Left renal cortex interstitium (tissue), 4 donors: ENCODE results near the gene CACNA1D. TPM values are rescaled to one million over a fixed set of nuclear protein-coding genes. Genes with fewer than 3 reads are reported as not detected.

ENCODE experiments used
- DNase-seq, 4 donors: peaks; one replicate each; pipeline ENCODE4 v3.0.0-alpha.2; 2013; ENCODE audit warnings: low read depth in 4 of 4, low spot score in 2 of 4, missing footprints in 1 of 4
- polyA plus RNA-seq, 4 donors: library from polyadenylated mRNA; unstranded; fragments of 120-200 nt; gene quantifications; one replicate each; pipeline ENCODE4 v1.2.1, GENCODE V29; 2013; ENCODE audit not compliant: insufficient read length in 4 of 4

Gene CACNA1D
- polyA plus RNA-seq, 4 donors = 10.8 to 17.0 (median 13.3) TPM

DNA sequence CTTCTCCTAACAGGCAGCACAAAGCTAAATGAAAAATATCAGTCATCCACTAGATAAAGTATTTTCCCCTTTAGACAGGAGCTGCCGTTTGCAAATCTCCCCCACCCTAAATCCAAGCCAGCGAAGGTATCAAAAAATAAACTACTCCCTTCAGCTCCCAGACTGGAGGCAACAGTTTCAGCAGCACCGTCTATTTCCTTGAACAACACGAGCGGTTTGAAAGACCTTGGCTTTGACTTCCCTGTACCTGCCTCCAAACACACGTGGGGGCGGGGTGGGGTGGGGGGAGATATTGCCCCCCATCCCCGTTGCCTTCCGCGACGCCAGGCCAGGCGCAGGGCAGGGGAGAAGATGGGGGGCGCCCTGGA is 832 bp upstream of the CACNA1D start:
- no peak for DNase-seq

DNA sequence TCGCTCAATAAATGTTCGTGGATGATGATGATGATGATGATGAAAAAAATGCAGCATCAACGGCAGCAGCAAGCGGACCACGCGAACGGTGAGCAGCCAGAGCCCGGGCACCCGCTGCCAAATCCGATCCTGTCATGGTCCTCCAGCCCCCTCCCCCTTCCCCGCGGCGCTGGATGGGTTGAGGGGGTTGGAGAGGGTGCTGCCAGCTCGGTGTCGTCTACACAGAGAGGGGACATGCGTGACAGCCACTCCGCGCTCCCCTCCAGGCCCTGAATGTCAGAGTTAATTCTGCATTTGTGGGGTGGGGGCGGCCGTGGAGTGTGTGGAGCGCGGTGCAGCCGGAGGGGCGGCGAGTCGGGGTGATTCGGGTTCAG is 722 bp downstream of the CACNA1D start:
- DNase-seq = no peak

GRCh38 chr3:53495520-53496391 is 1.3 kb downstream of the CACNA1D start:
- no peak for DNase-seq

DNA sequence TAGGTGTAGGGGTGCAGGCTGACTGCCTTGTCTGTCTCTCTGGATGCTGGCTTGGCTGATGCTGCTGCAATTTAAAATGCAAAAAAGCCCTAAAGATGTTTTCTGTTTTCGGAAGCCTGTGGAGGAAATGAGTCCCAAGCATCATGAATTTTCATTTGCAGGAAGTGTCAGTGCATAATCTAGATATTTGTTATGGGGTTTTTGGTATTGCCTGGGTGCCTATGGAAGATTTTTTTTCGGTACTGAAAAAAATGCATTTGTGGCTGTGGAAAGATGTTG is 1.9 kb downstream of the CACNA1D start:
- no peak for DNase-seq

DNA sequence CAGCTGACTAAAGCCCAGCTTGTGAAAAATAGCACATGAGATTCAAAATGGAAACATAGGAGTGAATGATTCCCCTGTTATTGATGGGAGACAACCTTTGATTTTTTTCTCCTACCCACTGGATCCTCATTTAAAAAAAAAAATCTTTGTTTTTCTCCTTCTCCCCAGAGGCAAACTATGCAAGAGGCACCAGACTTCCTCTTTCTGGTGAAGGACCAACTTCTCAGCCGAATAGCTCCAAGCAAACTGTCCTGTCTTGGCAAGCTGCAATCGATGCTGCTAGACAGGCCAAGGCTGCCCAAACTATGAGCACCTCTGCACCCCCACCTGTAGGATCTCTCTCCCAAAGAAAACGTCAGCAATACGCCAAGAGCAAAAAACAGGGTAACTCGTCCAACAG is 2.6 kb downstream of the CACNA1D start:
- no peak for DNase-seq

DNA sequence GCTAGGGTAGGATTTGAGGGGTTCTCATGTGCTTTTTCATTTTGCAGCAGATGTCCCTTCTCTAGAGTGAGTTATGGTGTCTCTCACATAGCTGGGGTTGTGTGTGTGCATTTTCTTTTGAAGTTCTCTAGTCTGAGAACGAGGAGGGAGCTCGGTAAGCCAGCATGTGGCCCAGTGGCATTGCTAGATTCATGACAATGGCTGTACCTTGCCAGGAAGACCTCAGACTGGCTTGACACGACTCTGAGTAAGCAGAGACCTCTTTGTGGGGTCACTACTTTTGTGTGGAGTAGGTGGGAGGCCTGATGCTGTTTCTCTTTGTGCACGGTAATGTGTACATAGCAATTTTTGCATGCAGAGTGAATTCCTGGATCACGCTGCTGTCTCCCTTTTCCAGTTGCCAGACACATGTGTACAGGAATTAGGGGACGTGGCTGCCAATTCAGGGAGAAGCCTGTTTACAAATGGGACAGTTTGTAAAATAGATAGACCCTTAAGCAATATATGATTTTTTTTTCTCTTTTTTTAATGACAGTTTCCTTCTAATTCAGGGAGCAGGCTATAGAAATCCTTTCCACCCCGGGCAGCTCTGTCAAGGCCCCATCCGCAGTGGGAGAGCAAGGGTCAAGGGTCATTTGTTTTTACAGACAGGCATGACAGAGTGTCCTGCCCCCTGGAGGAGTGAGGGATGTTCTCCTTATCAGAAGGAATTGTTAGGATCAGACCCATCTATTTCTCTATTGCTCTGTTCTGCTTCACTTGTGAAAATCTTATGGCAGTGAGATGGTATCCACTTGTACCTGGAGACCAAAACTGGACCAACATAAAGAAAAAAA is 4.6 kb downstream of the CACNA1D start:
- no peak for DNase-seq

- no peak for DNase-seq
Measured at GRCh38 chr3:53500165-53500777, 5.9 kb downstream of the CACNA1D start.

- DNase-seq = no peak
Measured at GRCh38 chr3:53501178-53501577, 6.8 kb downstream of the CACNA1D start.

GRCh38 chr3:53502737-53503136 is 8.3 kb downstream of the CACNA1D start:
- no peak for DNase-seq

GRCh38 chr3:53503195-53503594 is 8.8 kb downstream of the CACNA1D start:
- no peak for DNase-seq

- no peak for DNase-seq
Measured at GRCh38 chr3:53506110-53506762, 11.8 kb downstream of the CACNA1D start.

DNA sequence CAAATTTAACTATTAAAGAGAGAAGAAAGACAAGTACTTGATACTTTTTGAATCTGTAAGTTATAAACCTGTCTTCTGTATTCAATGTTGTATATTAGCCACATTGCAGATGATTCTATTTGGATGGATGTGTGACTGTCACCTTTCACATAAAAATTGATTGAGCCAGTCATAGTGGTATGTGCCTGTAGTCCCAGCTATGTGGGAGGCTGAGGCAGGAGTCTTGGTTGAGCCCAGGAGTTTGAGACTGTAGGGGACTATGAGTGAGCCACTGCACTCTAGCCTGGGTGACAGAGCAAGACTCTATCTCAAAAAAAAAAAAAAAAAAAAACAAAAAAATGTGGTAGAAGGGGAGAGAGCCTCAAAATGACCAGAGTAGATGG is 12.3 kb downstream of the CACNA1D start:
- no peak for DNase-seq

DNA sequence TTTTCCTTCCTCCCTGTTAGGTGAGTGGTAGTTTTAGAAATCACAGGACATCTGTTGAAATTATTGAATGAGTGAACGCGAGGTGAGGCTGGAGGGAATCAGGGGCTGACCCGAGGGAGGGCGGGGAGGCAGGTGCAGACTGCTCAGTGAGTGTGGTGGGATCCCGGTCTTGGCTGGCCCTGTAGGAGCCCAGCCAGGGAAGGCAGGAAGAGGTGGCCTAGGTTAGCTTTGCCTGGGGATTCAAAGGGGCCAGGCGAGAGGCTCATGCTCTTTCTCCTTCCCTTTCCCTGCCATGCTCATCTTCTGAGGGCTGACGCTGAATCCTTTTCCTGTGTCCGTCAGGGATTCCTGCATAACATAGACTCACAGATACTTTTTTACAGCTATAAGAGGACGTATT is 15.1 kb downstream of the CACNA1D start:
- no peak for DNase-seq

DNA sequence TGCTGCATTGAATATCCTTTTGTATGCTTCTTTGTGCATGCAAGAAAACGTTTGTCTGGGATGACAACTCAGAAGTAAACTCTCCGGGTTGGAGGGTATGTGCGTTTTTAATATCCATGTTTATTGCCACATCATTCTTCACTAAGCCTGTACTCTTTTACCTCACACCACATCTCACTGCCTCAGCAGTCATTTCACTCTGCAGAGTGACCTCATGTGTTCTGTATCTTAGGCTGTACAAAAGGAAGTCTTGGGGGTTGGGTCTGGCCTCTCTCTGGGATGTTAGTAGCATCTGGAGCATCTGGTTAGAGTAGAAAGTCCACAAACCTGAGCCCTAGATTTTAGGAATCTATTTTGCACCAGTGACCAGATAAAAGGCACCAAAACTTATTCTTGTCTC is 16.1 kb downstream of the CACNA1D start:
- DNase-seq = no peak

- no peak for DNase-seq
Measured at GRCh38 chr3:53511246-53511645, 16.8 kb downstream of the CACNA1D start.

- DNase-seq = no peak
Measured at GRCh38 chr3:53513556-53514190, 19.3 kb downstream of the CACNA1D start.

- DNase-seq = no peak
Measured at GRCh38 chr3:53516339-53516738, 21.9 kb downstream of the CACNA1D start.

- DNase-seq = no peak
Measured at GRCh38 chr3:53518495-53518981, 24.1 kb downstream of the CACNA1D start.

DNA sequence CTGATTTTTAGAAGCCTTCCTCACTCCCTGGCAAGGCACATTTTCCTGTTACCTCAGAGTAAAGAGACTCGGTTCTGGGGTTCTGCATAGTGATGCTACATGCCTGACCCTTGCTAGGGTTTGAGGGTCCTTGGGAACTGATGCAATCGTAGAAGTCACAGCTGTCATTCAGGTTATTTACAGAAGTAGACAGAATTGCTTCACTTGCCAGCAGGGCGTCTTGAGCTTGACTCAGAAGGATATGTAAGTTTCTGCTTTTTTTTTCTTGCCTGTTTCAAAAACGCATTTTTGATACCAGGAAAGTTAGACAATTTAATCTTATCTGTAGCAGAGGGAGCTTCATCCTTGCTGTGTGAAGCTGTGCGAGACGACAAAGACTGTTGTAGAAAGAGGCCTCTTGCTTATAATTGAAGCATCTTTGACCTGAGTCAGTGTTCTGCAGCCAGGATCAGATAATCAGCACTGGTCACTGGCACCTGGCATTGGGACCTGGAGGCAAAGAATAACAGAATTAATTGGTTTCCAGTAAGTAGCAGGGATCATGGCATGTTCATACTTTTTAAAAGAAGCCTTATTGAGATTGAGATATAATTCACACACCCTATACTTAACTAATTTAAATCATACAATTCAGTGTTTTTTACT is 24.8 kb downstream of the CACNA1D start:
- no peak for DNase-seq

DNA sequence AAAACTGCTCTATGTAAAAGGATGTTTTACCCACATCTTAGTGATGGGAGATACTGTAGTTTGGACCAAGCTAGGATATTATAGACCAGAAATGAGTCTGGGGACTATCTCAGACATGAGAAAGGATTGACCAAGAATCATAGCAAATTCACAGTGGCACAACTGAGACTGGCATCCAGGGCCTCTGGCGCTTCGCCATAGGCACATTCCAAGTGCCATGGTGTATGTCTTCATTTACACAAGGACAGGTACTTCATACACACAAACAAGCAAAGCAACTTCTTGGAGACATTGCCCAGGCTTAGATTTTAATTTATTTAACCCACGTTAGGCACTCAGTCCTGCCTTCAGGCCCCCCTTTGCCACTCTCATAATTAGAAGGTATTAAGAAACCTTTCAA is 28.9 kb downstream of the CACNA1D start:
- DNase-seq = no peak
